H1 (cell line): Measurements from ENCODE around the gene EYA2. TPM values are rescaled to one million over a fixed set of nuclear protein-coding genes. Genes with fewer than 3 reads are reported as not detected.

Source experiments
- CTCF ChIA-PET: fragments of 300-600 bp; sonication (Branson Sonifier 250); formaldehyde crosslinking; loops from one replicate; lab custom pipeline; 2021; ENCODE audit not compliant: partially characterized antibody; lab: Charles Lee
- POLR2A ChIA-PET: fragments of 300-600 bp; sonication (Branson Sonifier 250); formaldehyde crosslinking; loops from one replicate; lab custom pipeline; 2021; ENCODE audit warnings: inconsistent platforms; ENCODE audit not compliant: partially characterized antibody; lab: Charles Lee
- DNase-seq, 2 experiments: peaks; one replicate each; pipeline versions ENCODE4 v3.0.0 to v3.0.0-alpha.2; 2010 to 2022; ENCODE audit warnings: low spot score in 2 of 2, low read depth in 1 of 2, mixed read lengths in 1 of 2
- FAIRE-seq: peaks from 2 replicates; lab custom pipeline; 2011; peaks lifted over from hg19 to GRCh38; lab: Jason Lieb, UNC
- H2AFZ ChIP-seq: 2 replicates; pipeline ENCODE4 v1.8.1; 2012; ENCODE audit warnings: low read length, inconsistent platforms
- H2AK5ac ChIP-seq: 2 replicates; pipeline ENCODE4 v1.6.1; 2013; ENCODE audit warnings: low read depth, low read length
- H2BK120ac ChIP-seq: replicated peaks from 2 replicates; pipeline ENCODE3; 2013; ENCODE audit warnings: low read depth, low read length, inconsistent platforms
- H2BK12ac ChIP-seq: 2 replicates; pipeline ENCODE4 v1.6.1; 2013; ENCODE audit warnings: low read depth, low read length
- H2BK15ac ChIP-seq: 2 replicates; pipeline ENCODE4 v1.6.1; 2013; ENCODE audit warnings: low read length
- H2BK20ac ChIP-seq: 2 replicates; pipeline ENCODE4 v1.6.1; 2013; ENCODE audit warnings: low read length
- H2BK5ac ChIP-seq: 2 replicates; pipeline ENCODE4 v1.6.1; 2013; ENCODE audit warnings: low read depth, low read length
- H3K14ac ChIP-seq: 2 replicates; pipeline ENCODE4 v1.6.1; 2013; ENCODE audit warnings: inconsistent platforms; ENCODE audit not compliant: insufficient read length
- H3K18ac ChIP-seq: 2 replicates; pipeline ENCODE4 v1.6.1; 2013; ENCODE audit warnings: low read length; ENCODE audit errors: extremely low read depth
- H3K23ac ChIP-seq: 2 replicates; pipeline ENCODE4 v1.6.1; 2013; ENCODE audit warnings: inconsistent platforms; ENCODE audit not compliant: insufficient read length
- H3K23me2 ChIP-seq: 2 replicates; pipeline ENCODE4 v1.6.1; 2013; ENCODE audit warnings: low read depth, low read length
- H3K27ac ChIP-seq: 2 replicates; pipeline ENCODE4 v1.6.1; 2011; ENCODE audit warnings: low read depth, low read length, inconsistent platforms
- H3K27me3 ChIP-seq, 4 experiments: replicated peaks in 1 of 4; 1 replicate in 1 of 4; 2 replicates in 3 of 4; pipeline versions ENCODE4 v1.6.1 to v1.8.1; 2011 to 2013; ENCODE audit warnings: low read length in 3 of 4, mild to moderate bottlenecking in 3 of 4, inconsistent platforms in 2 of 4, mixed read lengths in 2 of 4, moderate library complexity in 1 of 4; ENCODE audit not compliant: control insufficient read depth in 3 of 4, insufficient read depth in 3 of 4; ENCODE audit errors: extremely low read depth in 1 of 4
- H3K36me3 ChIP-seq, 4 experiments: 2 replicates each; pipeline versions ENCODE4 v1.6.1 to v1.8.1; 2011 to 2013; ENCODE audit warnings: mild to moderate bottlenecking in 4 of 4, low read length in 3 of 4, moderate library complexity in 2 of 4, control low read depth in 1 of 4, inconsistent platforms in 1 of 4; ENCODE audit not compliant: insufficient read depth in 4 of 4, control insufficient read depth in 2 of 4
- H3K4ac ChIP-seq: replicated peaks from 2 replicates; pipeline ENCODE3; 2013; ENCODE audit warnings: low read length, low read depth, mixed read lengths, inconsistent platforms; ENCODE audit not compliant: insufficient read length
- H3K4me1 ChIP-seq, 4 experiments: replicated peaks in 1 of 4; 1 replicate in 1 of 4; 2 replicates in 3 of 4; pipeline versions ENCODE4 v1.6.1 to v1.8.1; 2011 to 2013; ENCODE audit warnings: low read length in 3 of 4, inconsistent platforms in 2 of 4, mixed read lengths in 1 of 4; ENCODE audit not compliant: insufficient read depth in 4 of 4, control insufficient read depth in 3 of 4
- H3K4me2 ChIP-seq, 2 experiments: 2 replicates each; pipeline versions ENCODE4 v1.6.1 to v1.8.1; 2011 to 2013; ENCODE audit warnings: low read depth in 2 of 2, low read length in 2 of 2, control low read depth in 1 of 2, inconsistent platforms in 1 of 2, mild to moderate bottlenecking in 1 of 2; ENCODE audit not compliant: insufficient read depth in 1 of 2
- H3K4me3 ChIP-seq, 4 experiments: fragments of 200-600, 300-600 bp in 1 of 4; sonication (generic), shearing (Covaris generic), sonication (Bioruptor Twin) in 1 of 4; 2 replicates each; pipeline versions ENCODE4 v1.5.1 to v1.8.1; 2011 to 2016; ENCODE audit warnings: low read length in 4 of 4, low read depth in 3 of 4, control low read depth in 2 of 4, inconsistent platforms in 2 of 4, mild to moderate bottlenecking in 2 of 4, mixed read lengths in 1 of 4, moderate library complexity in 1 of 4; ENCODE audit not compliant: insufficient read depth in 2 of 4; ENCODE audit errors: extremely low read depth in 1 of 4
- H3K56ac ChIP-seq: replicated peaks from 2 replicates; pipeline ENCODE3; 2013; ENCODE audit warnings: low read depth, mild to moderate bottlenecking, mixed read lengths, low read length, inconsistent platforms; ENCODE audit not compliant: insufficient read length
- H3K79me1 ChIP-seq: 2 replicates; pipeline ENCODE4 v1.6.1; 2013; ENCODE audit warnings: low read depth, low read length, control low read depth
- H3K79me2 ChIP-seq, 2 experiments: 2 replicates each; pipeline versions ENCODE4 v1.6.1 to v1.8.1; 2012 to 2013; ENCODE audit warnings: low read length in 2 of 2, mild to moderate bottlenecking in 2 of 2, inconsistent platforms in 1 of 2; ENCODE audit not compliant: insufficient read depth in 2 of 2, control insufficient read depth in 1 of 2
- H3K9ac ChIP-seq, 4 experiments: replicated peaks in 1 of 4; 1 replicate in 1 of 4; 2 replicates in 3 of 4; pipeline versions ENCODE4 v1.6.1 to v1.8.1; 2011 to 2013; ENCODE audit warnings: low read depth in 3 of 4, low read length in 3 of 4, control low read depth in 2 of 4, mild to moderate bottlenecking in 2 of 4, moderate library complexity in 2 of 4, inconsistent platforms in 1 of 4; ENCODE audit errors: extremely low read depth in 1 of 4
- H3K9me3 ChIP-seq, 2 experiments: 2 replicates each; pipeline versions ENCODE4 v1.6.1 to v1.8.1; 2012 to 2013; ENCODE audit warnings: mild to moderate bottlenecking in 2 of 2, moderate library complexity in 2 of 2, control low read depth in 1 of 2, inconsistent platforms in 1 of 2, low read depth in 1 of 2, low read length in 1 of 2, mixed read lengths in 1 of 2; ENCODE audit not compliant: insufficient read depth in 2 of 2
- H4K20me1 ChIP-seq, 2 experiments: replicated peaks in 1 of 2; 2 replicates each; pipeline versions ENCODE3 to v1.8.1; 2011 to 2013; ENCODE audit warnings: inconsistent platforms in 2 of 2, low read length in 2 of 2, mild to moderate bottlenecking in 1 of 2; ENCODE audit not compliant: insufficient read depth in 2 of 2, control insufficient read depth in 1 of 2
- H4K5ac ChIP-seq: 2 replicates; pipeline ENCODE4 v1.6.1; 2013; ENCODE audit warnings: low read length, low read depth, mixed read lengths, inconsistent platforms; ENCODE audit not compliant: insufficient read length
- H4K8ac ChIP-seq: 2 replicates; pipeline ENCODE4 v1.8.0; 2013; ENCODE audit warnings: mild to moderate bottlenecking, moderate library complexity, low read length, inconsistent platforms; ENCODE audit not compliant: insufficient read depth; ENCODE audit errors: extremely low read depth
- H4K91ac ChIP-seq: replicated peaks from 2 replicates; pipeline ENCODE3; 2013; ENCODE audit warnings: low read length, mixed read lengths, inconsistent platforms; ENCODE audit not compliant: insufficient read length
- BACH1 ChIP-seq: IDR thresholded peaks from 2 replicates; pipeline ENCODE4 v1.6.1; 2012; ENCODE audit warnings: low read length, improper control_type of control experiment
- BRCA1 ChIP-seq: IDR thresholded peaks from 2 replicates; pipeline ENCODE4 v1.6.1; 2012; ENCODE audit warnings: low read depth, low read length, improper control_type of control experiment
- CHD1 ChIP-seq: IDR thresholded peaks from 2 replicates; pipeline ENCODE4 v1.6.1; 2012; ENCODE audit warnings: low read depth, low read length, improper control_type of control experiment
- CHD2 ChIP-seq: IDR thresholded peaks from 2 replicates; pipeline ENCODE4 v1.6.1; 2012; ENCODE audit warnings: low read length, improper control_type of control experiment
- CTBP2 ChIP-seq: IDR thresholded peaks from 2 replicates; pipeline ENCODE4 v1.7.0; 2011; ENCODE audit warnings: borderline replicate concordance, mild to moderate bottlenecking, moderate library complexity, mixed read lengths, low read length; ENCODE audit not compliant: insufficient read depth, insufficient read length
- EP300 ChIP-seq, 2 experiments: IDR thresholded peaks; 1 replicate in 1 of 2; 2 replicates in 1 of 2; pipeline ENCODE4 v1.6.1; 2011 to 2012; ENCODE audit warnings: low read depth in 2 of 2, low read length in 2 of 2, mild to moderate bottlenecking in 2 of 2, borderline replicate concordance in 1 of 2, inconsistent platforms in 1 of 2, moderate library complexity in 1 of 2
- FOSL1 ChIP-seq: IDR thresholded peaks from 2 replicates; pipeline ENCODE4 v1.6.1; 2011; ENCODE audit warnings: mild to moderate bottlenecking, low read depth, low read length, moderate library complexity; ENCODE audit not compliant: insufficient read depth
- HDAC2 ChIP-seq, 2 experiments: fragments of 300-600 bp in 1 of 2; sonication (generic) in 1 of 2; IDR thresholded peaks; 2 replicates each; pipeline ENCODE4 v1.6.1; 2011 to 2012; ENCODE audit warnings: low read depth in 2 of 2, low read length in 2 of 2, mild to moderate bottlenecking in 2 of 2, moderate library complexity in 2 of 2, borderline replicate concordance in 1 of 2, inconsistent platforms in 1 of 2
- HDAC6 ChIP-seq: IDR thresholded peaks from one replicate; pipeline ENCODE4 v1.7.1; 2012; ENCODE audit warnings: low read depth, mild to moderate bottlenecking, inconsistent platforms, low read length, moderate library complexity
- KDM5A ChIP-seq: fragments of 200-600 bp; IDR thresholded peaks from 2 replicates; pipeline ENCODE4 v1.7.1; 2012; ENCODE audit warnings: mild to moderate bottlenecking, low read length, inconsistent platforms, mixed read lengths
- POLR2AphosphoS5 ChIP-seq: IDR thresholded peaks from 2 replicates; pipeline ENCODE4 v1.6.1; 2011; ENCODE audit warnings: low read depth, low read length
- RNF2 ChIP-seq: fragments of 200-900, 300-1000 bp; sonication (generic); IDR thresholded peaks from 2 replicates; pipeline ENCODE4 v1.7.1; 2016; ENCODE audit warnings: borderline replicate concordance, low read depth, mild to moderate bottlenecking, antibody characterized with exemption, low read length; ENCODE audit not compliant: poor library complexity, severe bottlenecking; ENCODE audit errors: missing control alignments
- SAP30 ChIP-seq: fragments of 300-600 bp; sonication (generic); IDR thresholded peaks from 2 replicates; pipeline ENCODE4 v1.7.1; 2012; ENCODE audit warnings: low read length, moderate library complexity, mild to moderate bottlenecking, inconsistent platforms; ENCODE audit not compliant: insufficient read depth, insufficient replicate concordance
- SP4 ChIP-seq: IDR thresholded peaks from 2 replicates; pipeline ENCODE4 v1.6.1; 2012; ENCODE audit warnings: low read length, inconsistent platforms
- YY1 ChIP-seq: IDR thresholded peaks from 2 replicates; pipeline ENCODE4 v1.6.1; 2011; ENCODE audit warnings: low read depth, mild to moderate bottlenecking, low read length
- WGBS, 2 experiments: shearing (Covaris generic) in 1 of 2; methylation state at CpG; one replicate each; pipeline versions ENCODE4 v1.1.6 to v1.1.7; 2013 to 2015; ENCODE audit warnings: low lambda C conversion rate in 2 of 2, mixed read lengths in 2 of 2, inconsistent platforms in 1 of 2, low coverage in 1 of 2, missing lambda C conversion rate in 1 of 2; ENCODE audit not compliant: insufficient replicate concordance in 2 of 2, insufficient coverage in 1 of 2, insufficient read length in 1 of 2; ENCODE audit errors: extremely low coverage in 1 of 2, missing lambda C conversion rate in 1 of 2; 5-methylcytosine and 5-hydroxymethylcytosine counted together
- polyA plus RNA-seq, 7 experiments: library from polyadenylated mRNA; depleted of rRNA in 3 of 7; stranded (reverse) in 5 of 7; unstranded in 2 of 7; fragments of >200 nt in 5 of 7; fragments of 200-250 nt in 2 of 7; gene quantifications; 1 replicate in 5 of 7; 2 replicates in 1 of 7; 4 replicates in 1 of 7; pipeline versions ENCODE4 v1.2.1 to v1.2.3, GENCODE V29; 2011 to 2013; ENCODE audit warnings: missing spikeins in 2 of 7, mixed read lengths in 2 of 7
- total RNA-seq: library from RNA; stranded (reverse); fragmentation: NEBNext Ultra II Directional; extraction: Animal tissue kit (Norgen Biotek cat#: 25700); gene quantifications from 2 replicates; pipeline ENCODE4 v1.2.1, GENCODE V29; 2021

EYA2 gene
- total and polyA plus RNA-seq, 2 of the 8 experiments (the other 6 are each of a cell fraction or from before 2014, with no cell fraction given): 1.6 to 1.7 TPM

DNA sequence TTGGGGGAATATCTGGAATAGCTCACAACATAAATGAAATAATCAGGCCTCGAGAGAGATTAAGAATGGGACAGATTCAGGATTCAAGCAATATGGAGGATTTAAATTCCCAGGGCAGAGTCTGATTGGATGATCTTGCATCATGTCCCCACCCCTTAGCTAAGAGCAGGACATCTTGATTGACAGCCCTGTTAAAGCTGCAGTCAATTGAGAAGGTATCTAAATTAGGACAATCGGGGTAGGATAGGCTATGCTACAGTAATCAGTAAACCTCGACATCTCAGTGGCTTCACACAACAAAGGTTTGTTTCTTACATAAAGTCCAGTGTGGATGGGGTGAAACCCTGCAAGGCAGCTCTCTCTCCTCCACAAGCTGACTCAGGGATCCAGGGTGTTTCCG is 109.5 kb downstream of the EYA2 start:
- no peak overlapping the region for H2BK15ac ChIP-seq
- no peaks in the 10 kb centered on the region for H3K9me3 ChIP-seq
- H3K4me3 ChIP-seq: no peak overlapping the region
- H4K20me1 ChIP-seq: peaks cover 0 to 1% of the 10 kb centered on the region in 2 experiments
- H3K23ac ChIP-seq: no peak overlapping the region
- no peaks in the 10 kb centered on the region for H3K27me3 ChIP-seq
- no peak overlapping the region for H2BK20ac ChIP-seq
- H3K9ac ChIP-seq: no peak overlapping the region
- H2BK120ac ChIP-seq: no peak overlapping the region
- H3K23me2 ChIP-seq: no peaks in the 10 kb centered on the region
- no peaks in the 10 kb centered on the region for H3K79me1 ChIP-seq
- no peaks in the 10 kb centered on the region for H3K36me3 ChIP-seq
- DNase-seq (no peak), FAIRE-seq (no peak)
- H4K8ac ChIP-seq: no peak overlapping the region
- H4K91ac ChIP-seq: no peak overlapping the region
- H3K27ac ChIP-seq: no peak overlapping the region
- no peak overlapping the region for H3K4me2 ChIP-seq
- no peak overlapping the region for H3K18ac ChIP-seq
- no peak overlapping the region for H2AK5ac ChIP-seq
- H3K4me1 ChIP-seq: peaks cover 0 to 3% (median 2%) of the 10 kb centered on the region in 4 experiments; a peak in 3 of 7 replicates
- no peak overlapping the region for H3K14ac ChIP-seq
- ChIA-PET POLR2A (no interaction called here), CTCF (no interaction called here)
- no peak overlapping the region for H3K56ac ChIP-seq
- no peak overlapping the region for H2BK12ac ChIP-seq
- no peak overlapping the region for H4K5ac ChIP-seq
- H3K4ac ChIP-seq: no peak overlapping the region
- no peaks in the 10 kb centered on the region for H3K79me2 ChIP-seq
- no peak overlapping the region for H2AFZ ChIP-seq
- 67% methylated on average over 4 of the region's 4 CpGs; no CpG with 5 or more reads in 1 of the 2 experiments for WGBS, 2 experiments
- H2BK5ac ChIP-seq: no peak overlapping the region
- TF ChIP-seq CHD1: no peak
- no peak for TF ChIP-seq YY1
- TF ChIP-seq BACH1: no peak
- TF ChIP-seq FOSL1: no peak
- TF ChIP-seq CTBP2: no peak
- TF ChIP-seq CHD2: no peak
- no peak for TF ChIP-seq EP300 (IDR thresholded peaks at IDR 0.05; ENCODE audit: borderline replicate concordance in 1 of 2, low read depth in 2 of 2, low read length in 2 of 2)
- TF ChIP-seq SP4: no peak
- no peak for TF ChIP-seq HDAC6
- TF ChIP-seq POLR2AphosphoS5: no peak
- no peak for TF ChIP-seq RNF2
- no peak for TF ChIP-seq BRCA1
- no peak for TF ChIP-seq HDAC2 (IDR thresholded peaks at IDR 0.05; ENCODE audit: borderline replicate concordance in 1 of 2, low read depth in 2 of 2, low read length in 2 of 2)
- no peak for TF ChIP-seq SAP30
- TF ChIP-seq KDM5A: no peak
